Fibroblast of pulmonary artery (primary cell): ENCODE results near the gene COG6.

Experiments used
- DNase-seq: peaks from one replicate; pipeline ENCODE4 v3.0.0-alpha.2; 2010; ENCODE audit warnings: low read depth
- H3K4me3 ChIP-seq: replicated peaks from 2 replicates; pipeline ENCODE4 v1.5.1; 2011; ENCODE audit warnings: low read depth, mild to moderate bottlenecking, control low read depth, low read length, moderate library complexity
- CTCF ChIP-seq: IDR thresholded peaks from 2 replicates; pipeline ENCODE4 v1.5.1; 2011; ENCODE audit warnings: mild to moderate bottlenecking, control low read depth, low read length, inconsistent platforms; ENCODE audit errors: missing control alignments

Gene COG6

GRCh38 chr13:39766464-39767158, 111.1 kb downstream of the COG6 start:
- DNase-seq = no peak
- no peak overlapping the region for H3K4me3 ChIP-seq
- TF ChIP-seq CTCF = no peak

- TF ChIP-seq CTCF = no peak
- DNase-seq = no peak
- H3K4me3 ChIP-seq = no peak overlapping the region
These were observed 112.5 kb downstream of the COG6 start for GRCh38 chr13:39767791-39768517.

DNA sequence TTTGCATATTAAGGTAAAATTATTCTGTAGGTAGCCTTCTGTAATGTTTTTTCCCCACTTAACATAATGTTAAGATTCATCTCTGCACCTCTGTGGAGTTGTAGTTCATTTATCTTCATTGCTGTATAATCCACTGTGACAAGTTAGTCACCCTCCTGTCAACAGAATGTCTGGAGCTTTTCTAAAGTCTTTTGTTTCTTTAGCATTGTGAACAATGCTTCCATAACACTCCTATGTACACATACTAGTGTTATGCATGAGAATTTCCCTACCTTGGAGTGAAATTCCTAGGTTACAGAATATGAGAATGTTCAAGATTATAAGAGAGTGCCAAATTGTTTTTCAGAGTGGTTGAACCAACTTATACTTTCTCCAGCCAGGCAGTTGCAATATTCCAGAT, 113.5 kb downstream of the COG6 start:
- H3K4me3 ChIP-seq = no peak overlapping the region
- DNase-seq = peak; percentile 26
- no peak for TF ChIP-seq CTCF

GRCh38 chr13:39770221-39771090, 115.0 kb downstream of the COG6 start:
- no peak overlapping the region for H3K4me3 ChIP-seq
- no peak for TF ChIP-seq CTCF
- no peak for DNase-seq

- no peak for TF ChIP-seq CTCF
These were observed 118.4 kb downstream of the COG6 start for GRCh38 chr13:39773833-39774232.

GRCh38 chr13:39776439-39776838, 121.0 kb downstream of the COG6 start:
- peak; percentile 70 for DNase-seq
- TF ChIP-seq CTCF = no peak
- no peak overlapping the region for H3K4me3 ChIP-seq

More at GRCh38 chr13:39773833-39774232, 118.4 kb downstream of the COG6 start:
- peak; percentile 36 for DNase-seq
- H3K4me3 ChIP-seq = no peak overlapping the region
